ENCODE data around the gene PANK3. TPM values are rescaled to one million over a fixed set of nuclear protein-coding genes. Genes with fewer than 3 reads are reported as not detected.

Gene PANK3
- total RNA-seq, 1 donor = 12.4 TPM

Small RNA genes within 50 kb of the gene (small RNA-seq; reads per million reads assigned to genes)
- gene MIR103A1 = 44.3 reads per million, percentile 96 among the genes with 10 or more reads in this experiment

Other genes with a start within 250 kb of the PANK3 start
- 22.9 TPM for gene RARS1, start 92.9 kb downstream of the PANK3 start, total RNA-seq
- gene FBLL1, start 50.1 kb downstream of the PANK3 start, total RNA-seq = 0.54 TPM

Data from hematopoietic multipotent progenitor cell (in vitro differentiated cells).